Gastrocnemius medialis (tissue), 4 donors: ENCODE data around the gene PLEKHA5.

Experiments used
- POLR2A ChIP-seq, 2 donors: fragments of 450-650 bp; IDR thresholded peaks; one replicate each; pipeline ENCODE4 v1.6.1; 2017; ENCODE audit warnings: antibody characterized with exemption in 2 of 2, mild to moderate bottlenecking in 2 of 2, moderate library complexity in 2 of 2
- TF ChIP-seq, protein P1 (sequence below), 5 experiments: fragments of 450-650 bp in 3 of 5; fragments of 200-600 bp in 2 of 5; sonication (generic) in 2 of 5; IDR thresholded peaks in 4 of 5; conservative IDR thresholded peaks in 1 of 5; 1 replicate in 4 of 5; 2 replicates in 1 of 5; pipeline ENCODE4 v1.5.1; 2016 to 2019; ENCODE audit warnings: antibody characterized with exemption in 5 of 5, mild to moderate bottlenecking in 3 of 5, moderate library complexity in 3 of 5

GRCh38 chr12:19245666-19246065 is 116.1 kb downstream of the PLEKHA5 start:
- TF ChIP-seq POLR2A (IDR thresholded peaks at IDR 0.05) = no peak
- TF ChIP-seq, protein P1, sequence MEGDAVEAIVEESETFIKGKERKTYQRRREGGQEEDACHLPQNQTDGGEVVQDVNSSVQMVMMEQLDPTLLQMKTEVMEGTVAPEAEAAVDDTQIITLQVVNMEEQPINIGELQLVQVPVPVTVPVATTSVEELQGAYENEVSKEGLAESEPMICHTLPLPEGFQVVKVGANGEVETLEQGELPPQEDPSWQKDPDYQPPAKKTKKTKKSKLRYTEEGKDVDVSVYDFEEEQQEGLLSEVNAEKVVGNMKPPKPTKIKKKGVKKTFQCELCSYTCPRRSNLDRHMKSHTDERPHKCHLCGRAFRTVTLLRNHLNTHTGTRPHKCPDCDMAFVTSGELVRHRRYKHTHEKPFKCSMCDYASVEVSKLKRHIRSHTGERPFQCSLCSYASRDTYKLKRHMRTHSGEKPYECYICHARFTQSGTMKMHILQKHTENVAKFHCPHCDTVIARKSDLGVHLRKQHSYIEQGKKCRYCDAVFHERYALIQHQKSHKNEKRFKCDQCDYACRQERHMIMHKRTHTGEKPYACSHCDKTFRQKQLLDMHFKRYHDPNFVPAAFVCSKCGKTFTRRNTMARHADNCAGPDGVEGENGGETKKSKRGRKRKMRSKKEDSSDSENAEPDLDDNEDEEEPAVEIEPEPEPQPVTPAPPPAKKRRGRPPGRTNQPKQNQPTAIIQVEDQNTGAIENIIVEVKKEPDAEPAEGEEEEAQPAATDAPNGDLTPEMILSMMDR (IDR thresholded peaks at IDR 0.05 in 4 of 5, conservative IDR thresholded peaks at IDR 0.05 in 1 of 5) = no peak
